GDM1 (cell line): ENCODE measurements around the gene JAG2.

Experiments used
- DNase-seq: peaks from one replicate; lab custom pipeline; 2025; lab: John Stamatoyannopoulos, UW

Gene JAG2

DNA sequence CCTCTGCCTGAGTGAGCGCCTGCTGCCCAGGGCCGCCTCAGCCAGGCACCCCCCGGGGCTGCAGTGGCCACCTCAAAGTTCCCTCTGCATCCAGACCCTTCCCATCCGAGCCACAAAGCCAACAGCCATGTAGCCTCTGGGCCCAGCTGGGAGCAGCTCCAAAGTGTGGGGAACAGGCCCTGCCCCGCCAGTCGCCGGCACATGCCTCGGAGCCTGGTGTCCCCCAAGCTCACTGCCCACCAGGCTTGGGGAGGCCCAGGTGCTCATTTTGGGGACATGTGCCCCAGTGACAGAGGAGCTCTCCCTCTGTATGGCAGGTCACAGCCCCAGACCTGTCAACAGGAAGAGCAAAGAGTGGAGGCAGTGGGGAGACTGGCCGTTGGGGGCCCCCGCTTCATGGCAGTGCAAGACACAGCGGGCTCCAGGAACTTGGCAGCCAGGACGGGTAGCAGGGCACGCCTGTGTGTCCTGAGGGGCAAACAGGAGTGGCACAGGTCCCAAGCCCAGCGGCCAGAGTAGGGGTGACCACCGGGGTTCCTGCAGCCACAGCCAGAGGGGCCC is 29.9 kb downstream of the JAG2 start:
- no peak for DNase-seq

DNA sequence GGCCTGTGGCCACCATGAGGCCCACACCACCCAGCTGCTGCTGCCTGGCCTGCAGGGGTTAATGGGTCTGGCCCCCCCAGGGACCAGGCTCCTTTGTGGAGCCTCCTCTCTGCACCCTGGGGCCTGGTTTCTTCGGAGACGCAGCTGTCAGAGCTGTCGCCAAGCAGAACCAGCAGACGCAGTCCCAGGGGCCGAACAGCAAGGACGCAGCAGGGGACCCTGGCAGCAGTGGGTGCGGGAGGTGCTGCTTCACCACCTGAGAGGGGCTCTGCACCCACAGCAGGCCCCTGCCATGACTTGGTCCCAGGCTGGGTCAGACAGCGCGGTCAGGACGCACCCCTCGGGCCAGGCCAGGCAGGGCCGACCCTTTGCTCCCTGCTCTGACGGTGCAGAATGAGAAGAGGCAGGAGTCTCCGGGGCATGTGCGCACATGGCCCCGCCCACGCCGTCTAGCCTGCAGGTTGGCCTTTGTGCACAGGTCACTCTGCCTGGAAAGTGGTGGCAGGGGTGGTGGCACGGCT is 30.5 kb downstream of the JAG2 start:
- no peak for DNase-seq

DNA sequence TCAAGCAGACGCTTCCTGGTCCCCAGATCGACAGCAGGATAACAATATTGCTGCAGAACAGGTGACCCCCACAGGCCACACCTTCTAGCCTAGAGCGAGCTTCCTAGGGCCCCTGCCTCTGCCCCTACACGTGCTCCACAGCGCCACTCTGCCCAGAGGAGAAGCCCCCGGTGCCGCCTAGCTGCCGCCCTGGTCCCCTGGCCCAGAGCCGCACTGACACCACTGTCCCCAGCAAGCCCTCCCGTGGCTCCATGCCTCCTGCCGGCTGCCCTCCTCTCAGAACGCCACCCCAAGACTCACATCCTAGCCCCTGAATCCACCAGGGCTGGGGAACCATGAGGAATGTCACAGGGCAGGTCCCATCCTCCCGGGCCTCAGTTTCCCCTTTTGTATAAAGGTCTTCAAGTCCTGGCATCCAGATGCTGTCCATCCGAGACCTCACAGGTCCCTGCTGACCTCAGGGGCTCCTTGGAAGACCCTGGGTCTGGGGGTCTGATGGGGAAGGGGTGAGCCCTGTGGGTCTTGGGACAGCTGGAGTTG is 31.0 kb downstream of the JAG2 start:
- no peak for DNase-seq

DNA sequence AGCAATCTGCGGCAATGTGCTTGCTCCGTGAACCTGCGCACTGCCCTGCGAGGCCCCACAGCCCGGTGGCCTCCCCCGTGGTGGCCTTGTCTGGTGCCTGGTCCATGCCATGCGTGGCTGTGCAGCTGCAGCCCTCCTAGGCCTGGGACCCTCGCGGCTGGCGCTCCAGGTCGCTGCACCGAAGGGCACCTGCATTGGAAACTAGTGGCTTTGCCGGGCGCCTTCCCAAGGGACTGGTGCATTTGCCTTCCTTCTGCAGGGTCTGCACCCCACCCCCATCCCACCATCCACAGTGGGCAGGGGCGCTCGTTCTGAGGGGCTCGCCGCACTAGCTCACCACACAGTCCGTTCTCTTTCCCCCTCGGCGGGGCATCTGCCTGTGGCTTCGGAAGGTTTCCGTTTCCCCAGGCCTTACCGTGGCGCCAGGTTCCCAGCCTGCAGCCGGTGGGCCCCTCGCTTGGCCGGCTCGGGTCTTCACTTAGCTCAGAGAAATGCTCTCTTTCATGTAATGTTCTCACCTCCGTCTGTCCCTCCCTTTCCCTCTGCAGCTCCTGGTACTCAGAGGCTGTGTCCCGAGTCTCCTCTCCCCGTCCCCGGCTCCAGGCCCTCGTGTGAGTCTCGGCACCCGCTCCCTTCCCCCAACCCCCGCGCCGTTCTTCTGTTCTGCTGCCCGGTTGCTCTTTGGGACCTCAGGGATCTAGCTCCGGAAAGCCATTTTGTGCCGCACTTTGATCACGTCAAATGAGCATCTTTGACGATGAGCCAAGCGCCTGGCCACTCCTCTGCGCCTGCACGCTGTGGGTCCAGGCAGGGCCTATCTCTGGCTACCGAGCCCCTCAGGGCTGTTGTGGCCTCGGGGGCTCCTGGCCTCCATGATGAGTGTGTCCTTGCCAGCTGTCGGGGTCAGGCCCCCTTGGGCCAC is 31.9 kb downstream of the JAG2 start:
- no peak for DNase-seq

DNA sequence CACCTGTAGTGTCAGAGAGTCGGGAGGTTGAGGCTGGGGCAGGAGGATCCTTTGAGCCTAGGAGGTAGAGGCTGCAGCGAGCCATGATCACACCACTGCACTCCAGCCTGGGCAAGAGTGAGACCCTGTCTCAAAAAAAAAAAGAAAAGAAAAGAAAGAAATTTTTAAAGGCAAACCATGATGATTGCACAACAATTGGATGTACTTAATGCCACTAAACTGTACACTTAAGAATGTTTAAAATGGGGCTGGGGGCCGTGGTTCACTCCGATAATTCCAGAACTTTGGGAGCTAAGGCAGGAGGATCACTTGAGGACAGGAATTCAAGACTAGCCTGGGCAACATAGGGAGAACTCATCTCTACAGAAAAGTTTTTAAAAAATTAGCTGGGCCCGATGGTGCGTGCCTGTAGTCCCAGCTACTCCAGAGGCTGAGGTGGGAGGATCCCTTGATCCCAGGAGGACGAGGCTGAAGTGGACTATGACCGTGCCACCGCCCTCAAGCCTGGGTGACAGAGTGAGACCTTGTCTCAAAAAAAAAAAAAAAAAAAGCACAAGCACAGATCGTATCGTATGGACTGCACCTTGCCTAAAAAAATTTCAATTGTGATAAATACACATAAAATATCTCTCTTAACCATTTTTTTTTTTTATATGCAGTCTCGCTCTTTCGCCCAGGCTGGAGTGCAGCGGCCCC is 32.7 kb downstream of the JAG2 start:
- no peak for DNase-seq

DNA sequence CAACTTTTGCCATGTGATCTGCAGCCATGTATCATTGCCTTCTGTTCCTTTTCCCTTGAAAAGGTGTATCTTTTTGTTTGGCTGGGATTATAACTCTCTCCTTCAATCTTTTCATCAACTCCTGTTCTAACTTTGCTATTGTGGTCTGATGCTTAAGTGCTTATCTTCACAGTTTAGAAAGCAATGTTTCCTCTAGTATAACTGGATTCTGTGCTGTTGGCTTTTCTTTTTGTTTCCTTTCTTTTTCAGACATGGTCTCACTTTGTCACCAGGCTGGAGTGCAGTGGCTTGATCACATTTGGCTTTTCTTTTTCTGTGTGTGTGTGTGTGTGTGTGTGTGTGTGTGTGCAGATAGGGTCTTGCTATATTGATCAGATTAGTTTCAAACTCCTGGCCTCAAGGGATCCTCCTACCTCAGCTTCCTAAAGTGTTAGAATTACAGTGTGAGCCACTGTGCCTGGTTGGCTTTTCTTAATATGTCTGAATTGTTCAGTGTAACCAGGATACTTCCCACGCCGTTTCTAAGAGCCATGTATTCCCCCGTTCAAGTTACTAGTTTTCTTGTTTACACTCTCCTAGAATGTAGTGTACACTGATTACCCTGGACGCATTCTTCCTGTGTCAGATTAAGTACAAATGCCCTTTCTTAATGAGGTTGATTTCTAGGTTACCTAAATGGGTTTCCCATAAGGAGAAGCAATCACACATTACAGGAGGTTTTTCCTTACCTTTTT is 35.5 kb downstream of the JAG2 start:
- DNase-seq = no peak

DNA sequence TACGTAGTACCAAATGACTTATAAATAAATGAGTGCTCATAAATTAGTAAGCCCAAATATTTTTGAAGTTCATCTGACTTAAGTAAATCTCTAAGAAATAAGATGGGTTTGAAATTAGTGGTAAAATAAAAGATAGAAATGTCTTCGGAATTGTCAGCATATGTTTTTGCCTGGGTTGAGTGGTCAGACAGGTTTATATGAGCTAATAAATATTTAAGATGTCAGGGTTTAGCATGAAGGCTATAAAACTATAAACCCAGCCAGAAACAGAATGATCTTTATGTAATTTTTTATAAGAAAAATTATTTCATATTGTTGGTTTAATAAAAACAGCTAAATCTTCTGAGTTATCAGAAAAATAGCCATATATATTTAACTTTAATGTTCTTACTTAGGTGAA is 37.3 kb downstream of the JAG2 start:
- DNase-seq = no peak

DNA sequence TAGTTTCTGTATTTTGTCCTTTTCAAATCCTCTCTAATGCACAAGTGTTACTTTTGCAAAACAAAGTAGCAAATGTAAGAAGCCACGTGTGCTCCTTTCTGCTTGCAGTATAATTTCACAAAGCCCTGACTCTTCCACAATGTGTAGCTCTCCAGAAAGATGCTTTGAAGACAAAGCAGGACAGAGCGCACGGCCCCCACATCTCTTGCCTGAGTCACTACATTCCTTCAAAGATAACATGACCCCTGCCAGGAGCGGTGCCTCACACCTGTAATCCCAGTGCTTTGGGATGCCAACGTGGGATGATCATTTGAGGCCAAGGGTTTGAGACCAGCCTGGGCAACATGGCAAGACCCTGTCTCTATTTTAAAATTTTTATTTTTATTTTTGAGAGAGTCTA is 40.5 kb downstream of the JAG2 start:
- DNase-seq = no peak

DNA sequence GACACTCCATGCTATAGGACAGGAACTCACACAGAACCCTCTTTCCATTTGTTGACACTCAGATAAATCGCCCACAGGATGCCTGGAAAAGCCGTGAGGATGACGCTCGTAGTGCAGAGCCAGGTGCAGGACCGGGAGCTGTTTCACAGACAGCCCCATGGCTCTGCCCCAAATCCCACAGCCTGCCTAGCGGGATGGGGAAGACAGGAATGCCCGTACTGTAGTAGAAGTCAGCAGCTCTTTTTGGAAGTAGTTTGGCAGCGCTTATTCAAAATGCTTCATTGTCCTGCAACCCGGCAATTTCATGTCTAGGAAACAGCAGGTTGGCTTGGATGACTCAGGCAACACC is 41.6 kb downstream of the JAG2 start:
- no peak for DNase-seq

DNA sequence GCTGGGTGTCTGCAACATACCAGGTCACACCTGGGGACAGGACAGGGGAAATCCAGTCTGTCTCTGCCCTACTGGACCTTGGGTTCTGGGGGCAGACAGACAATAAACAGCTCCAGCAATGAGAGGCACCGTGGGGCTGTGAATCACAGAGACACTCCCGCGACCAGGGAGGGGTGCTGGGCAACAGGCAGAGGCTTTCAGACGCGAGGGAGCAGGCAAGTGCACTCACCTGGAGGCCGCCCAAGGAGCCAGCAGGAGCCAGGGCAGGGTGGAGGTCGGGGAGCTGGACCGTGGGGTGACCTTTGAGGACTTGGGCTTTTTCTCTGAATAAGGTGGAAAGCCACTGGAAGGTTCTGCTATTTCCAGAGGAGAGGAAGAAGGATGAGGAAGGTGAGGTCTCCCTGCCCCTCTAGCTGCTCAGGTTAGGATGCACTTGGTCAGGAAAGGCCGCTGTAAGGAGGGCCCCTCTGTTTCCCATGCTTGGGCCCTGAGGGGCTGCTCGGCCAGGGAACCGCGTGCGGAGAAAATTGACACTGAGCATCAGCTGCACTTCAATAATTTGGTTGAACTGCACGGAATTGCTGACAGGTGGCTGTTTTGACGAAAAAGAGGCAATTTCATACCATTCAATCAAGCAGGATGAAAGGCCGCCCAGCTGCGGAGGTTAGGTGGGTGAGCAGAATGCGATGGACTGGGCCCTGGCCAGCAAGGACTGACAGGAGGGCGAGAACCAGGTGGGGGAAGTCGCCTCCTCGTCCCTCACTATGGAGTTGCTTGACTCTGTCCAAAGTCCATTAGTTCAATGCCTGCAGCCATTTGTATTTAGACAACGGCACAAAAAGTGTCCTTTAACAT is 42.2 kb downstream of the JAG2 start:
- DNase-seq = no peak

DNA sequence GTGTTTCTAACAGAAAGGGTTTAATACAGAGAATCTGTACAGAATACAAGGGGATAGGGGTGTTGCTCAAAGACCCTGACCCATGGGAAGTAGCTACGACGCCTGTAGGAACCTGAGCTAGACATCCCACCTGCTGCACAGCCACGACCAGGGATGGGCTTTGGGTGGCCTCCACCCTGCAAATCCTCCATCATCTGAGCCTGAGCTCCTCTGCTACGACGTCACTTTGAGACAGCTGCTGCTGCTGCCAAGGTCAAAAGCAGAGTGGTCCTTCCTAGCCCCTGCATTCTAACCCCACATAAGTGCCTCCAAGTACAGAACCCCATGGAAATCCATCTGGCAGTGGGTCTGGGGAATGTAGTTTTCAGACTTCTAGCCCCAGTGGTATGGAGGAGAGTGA is 43.8 kb downstream of the JAG2 start:
- DNase-seq = no peak

DNA sequence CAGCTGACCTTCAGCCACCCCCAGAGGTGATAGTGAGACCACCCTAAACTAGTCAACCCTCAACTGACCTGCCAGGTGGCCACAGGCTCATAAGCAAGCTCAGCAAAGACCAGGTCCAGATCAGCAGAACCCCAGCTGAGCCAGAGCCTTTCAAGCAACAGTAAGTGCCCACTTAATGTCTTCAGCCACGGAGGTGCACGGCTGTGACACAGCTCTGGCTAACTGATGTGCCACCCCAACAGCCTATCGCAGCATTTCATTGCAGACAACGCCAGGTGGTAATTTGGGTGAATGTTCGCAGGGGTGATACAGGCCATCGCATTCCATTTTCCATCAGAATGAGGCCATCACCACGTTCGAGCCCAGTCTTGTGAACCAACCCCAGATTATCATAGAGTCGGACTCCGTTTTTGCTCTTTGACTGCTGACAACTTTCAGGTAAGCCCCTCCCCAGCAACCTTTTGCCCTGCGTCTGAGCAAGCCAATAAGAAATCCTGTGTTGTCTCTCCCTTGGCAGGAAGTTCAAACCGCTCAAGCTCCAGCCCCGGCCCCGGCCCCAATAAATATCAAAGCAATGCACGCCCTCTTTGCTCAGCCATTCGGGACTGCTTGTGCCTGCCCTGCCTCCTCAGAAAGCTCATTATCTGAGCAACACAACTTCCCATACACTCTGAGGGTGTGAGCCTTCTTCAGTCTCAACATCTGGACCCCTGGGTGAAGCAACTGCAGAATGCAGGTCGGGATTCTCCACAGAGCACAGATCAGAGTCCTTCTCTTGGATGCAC is 44.4 kb downstream of the JAG2 start:
- DNase-seq = no peak

DNA sequence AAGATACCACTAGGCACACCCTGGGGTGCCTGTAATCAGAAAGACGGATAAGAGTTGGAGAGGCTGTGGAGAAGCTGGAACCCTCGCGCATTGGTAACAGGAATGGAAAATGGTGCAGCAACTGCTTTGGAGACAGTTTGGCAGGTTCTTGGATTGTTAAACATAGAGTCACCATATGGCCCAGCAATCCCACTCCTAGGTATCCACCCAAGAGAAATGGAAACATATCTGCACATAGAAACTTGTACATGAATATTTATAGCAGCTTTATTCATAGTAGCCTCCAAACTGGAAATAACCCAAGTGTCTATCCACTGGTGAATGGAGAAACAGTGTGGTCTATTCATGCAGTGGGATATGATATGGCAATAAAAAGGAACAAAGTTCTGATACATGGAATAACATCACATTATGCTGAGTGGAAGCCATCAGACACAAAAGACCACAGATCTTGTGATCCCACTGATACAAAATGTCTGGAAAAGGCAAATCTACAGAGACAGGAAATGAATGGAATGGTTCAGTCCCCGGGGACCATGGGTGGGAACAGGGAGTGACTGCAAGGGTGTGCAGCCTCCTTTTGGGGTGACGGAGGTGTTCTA is 45.4 kb downstream of the JAG2 start:
- no peak for DNase-seq

DNA sequence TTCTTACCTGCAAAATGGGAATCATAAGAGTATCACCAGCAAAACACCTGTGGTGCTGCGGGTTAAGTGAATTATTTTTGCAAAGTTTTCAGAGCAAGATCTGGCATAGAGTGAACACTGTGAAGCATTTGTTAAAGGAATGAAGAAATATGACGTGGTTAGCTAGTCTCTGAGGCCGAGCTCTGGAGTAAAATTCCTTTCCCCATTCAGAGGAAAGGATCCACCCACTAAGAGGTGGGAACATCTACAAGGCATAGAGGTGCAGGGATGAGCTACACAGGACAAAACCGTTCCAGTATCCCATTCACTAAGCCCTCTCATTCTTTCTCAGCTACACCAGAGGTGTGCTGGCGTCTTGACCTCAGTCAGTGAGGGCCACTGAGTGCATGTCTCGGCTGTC is 48.5 kb downstream of the JAG2 start:
- no peak for DNase-seq

DNA sequence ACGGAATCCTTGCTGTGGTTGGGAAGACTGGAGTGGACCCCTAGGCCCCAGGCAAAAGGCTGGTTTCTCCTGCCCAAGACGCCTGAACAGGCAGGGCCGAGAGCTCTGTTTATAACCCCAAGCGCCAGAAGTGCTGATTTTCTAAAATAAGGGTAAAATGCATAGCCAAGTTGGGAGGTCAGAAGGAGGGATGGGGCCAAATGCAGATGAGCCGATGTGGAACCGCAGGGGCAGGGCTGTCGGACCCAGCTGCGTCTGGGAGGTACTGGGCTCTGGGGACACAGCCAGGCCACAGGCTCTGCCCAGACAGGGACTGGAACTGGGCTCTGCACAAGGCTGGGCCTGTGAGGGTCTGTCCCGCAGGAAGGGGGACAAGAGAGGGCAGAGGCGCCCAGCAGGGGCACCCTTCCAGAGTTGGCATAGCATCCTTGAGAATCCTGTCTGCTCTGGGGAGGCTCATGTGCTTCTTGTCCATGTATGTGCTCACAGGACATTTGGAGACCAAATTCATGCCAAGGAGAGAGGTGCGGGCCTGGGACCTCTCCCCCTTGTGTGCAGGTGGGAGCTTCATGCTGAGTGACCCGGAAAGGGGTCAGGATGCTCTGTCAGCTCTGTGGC is 49.1 kb downstream of the JAG2 start:
- no peak for DNase-seq

DNA sequence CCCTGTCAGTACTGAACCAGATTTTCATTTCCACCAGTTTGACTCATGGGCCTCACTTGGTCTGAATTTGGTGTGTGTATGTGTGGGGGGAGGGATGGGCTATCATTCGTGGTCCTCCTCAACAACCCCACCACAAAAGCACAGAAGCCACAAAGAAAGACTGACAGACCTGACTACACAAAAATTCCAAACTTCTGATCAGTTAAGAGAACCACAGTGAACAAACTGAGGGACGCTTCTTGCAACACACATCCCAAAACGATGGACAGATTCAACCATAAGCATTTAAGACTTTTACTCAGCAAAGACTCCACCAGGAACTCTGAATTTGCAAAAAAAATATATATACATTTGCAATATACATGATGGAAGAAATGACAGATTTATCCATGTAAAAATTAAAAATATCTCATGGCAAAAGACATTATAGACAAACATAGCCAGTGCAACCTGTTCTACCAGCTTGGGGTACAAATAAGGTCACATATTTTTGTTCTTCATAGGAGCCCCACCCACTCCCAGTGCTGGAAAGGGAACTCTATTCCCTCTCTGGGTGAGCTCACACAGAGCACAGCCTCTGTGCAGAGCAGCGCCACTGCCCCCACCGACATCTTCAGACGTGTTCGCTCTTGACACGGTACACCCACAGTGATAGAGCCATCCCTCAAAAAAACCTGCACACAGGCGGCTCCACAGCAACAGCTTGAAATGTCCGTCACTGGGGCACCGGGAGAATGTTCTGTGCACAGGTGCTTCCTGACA is 49.7 kb downstream of the JAG2 start:
- no peak for DNase-seq

DNA sequence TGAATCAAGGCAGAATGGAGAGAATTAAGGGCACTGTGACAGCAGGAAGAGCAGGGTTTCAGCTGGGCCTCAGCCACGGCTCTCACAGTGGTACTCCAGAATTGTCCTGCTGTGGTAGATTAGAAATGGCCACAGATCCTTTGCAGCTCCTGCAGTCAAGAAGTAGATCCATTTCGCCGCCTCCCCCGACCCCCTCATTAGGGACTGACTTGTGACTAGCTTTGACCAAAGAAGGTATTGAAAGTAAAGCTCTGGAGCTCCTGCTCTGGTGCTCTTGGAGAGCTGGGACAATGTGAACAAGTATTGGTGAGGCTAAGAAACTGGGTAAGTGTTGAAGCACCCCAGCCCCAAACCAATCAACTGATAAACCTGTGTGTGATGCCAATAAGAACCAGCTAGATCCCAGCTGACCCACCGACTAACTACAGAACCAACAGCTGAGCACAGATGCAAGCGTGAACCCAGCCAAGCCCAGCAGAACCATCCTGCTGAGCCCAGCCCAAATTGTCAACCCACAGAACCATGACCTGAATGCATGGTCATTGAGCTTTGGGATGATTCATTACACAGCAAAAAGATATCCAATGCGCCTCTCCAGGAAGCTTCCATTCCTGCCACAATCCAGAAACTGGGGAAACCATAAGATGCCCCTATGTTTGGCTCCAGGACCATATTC is 50.7 kb downstream of the JAG2 start:
- no peak for DNase-seq

DNA sequence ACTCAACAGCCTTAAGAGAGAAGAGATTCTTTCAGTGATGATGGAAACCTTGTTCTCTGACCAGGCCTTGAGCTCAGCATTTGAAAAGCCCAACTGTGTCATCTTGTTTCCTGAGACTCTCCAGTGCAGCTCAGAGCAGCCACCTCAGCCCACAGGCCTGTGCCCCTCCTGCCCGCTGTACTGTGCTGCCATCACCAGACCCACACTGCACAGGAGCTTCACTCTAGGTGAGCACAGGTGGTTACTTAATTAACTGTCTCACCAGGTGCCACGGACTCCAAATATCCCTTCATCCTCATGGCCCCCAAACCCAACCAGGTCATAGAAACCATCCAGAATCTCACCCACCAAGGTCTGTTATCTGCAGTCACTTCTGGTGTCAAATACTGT is 51.3 kb downstream of the JAG2 start:
- DNase-seq = no peak
